ENCODE measurements around the gene RNASEH2B. TPM values are rescaled to one million over a fixed set of nuclear protein-coding genes. Genes with fewer than 3 reads are reported as not detected.

Gene RNASEH2B
- total RNA-seq, 2 donors from 2014 or later = 37.2 to 79.7 TPM

DNA sequence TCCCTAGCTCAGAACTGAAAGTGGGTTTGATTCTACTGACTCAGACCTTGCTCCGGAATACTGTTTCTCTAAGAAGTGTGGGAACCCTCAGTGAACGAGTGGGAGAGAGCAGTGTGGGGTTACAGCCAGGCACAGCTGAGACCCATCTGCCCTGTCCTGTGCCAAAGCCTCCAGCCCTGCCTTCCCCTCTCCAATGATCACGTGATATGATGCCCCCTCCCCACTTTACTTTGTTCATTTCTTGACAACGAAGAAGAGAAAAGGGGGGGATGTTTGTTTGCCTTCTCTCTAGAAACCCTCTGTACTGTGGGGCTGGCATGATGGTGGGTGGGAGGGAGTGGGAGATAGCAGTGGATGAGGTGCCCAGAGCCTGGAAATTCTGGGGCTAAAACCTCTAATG, 96.0 kb downstream of the RNASEH2B start:
- TF ChIP-seq, protein P1, sequence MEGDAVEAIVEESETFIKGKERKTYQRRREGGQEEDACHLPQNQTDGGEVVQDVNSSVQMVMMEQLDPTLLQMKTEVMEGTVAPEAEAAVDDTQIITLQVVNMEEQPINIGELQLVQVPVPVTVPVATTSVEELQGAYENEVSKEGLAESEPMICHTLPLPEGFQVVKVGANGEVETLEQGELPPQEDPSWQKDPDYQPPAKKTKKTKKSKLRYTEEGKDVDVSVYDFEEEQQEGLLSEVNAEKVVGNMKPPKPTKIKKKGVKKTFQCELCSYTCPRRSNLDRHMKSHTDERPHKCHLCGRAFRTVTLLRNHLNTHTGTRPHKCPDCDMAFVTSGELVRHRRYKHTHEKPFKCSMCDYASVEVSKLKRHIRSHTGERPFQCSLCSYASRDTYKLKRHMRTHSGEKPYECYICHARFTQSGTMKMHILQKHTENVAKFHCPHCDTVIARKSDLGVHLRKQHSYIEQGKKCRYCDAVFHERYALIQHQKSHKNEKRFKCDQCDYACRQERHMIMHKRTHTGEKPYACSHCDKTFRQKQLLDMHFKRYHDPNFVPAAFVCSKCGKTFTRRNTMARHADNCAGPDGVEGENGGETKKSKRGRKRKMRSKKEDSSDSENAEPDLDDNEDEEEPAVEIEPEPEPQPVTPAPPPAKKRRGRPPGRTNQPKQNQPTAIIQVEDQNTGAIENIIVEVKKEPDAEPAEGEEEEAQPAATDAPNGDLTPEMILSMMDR (IDR thresholded peaks at IDR 0.05) = no peak
- H3K9me3 ChIP-seq = no peaks in the 10 kb centered on the region
- DNase-seq (ENCODE audit: low spot score) (no peak), ATAC-seq (ENCODE audit: insufficient number of reproducible peaks, low FRiP score, low read depth) (no peak)
- no peaks in the 10 kb centered on the region for H3K27me3 ChIP-seq (replicated peaks; ENCODE audit: insufficient read depth)
- H3K4me1 ChIP-seq (ENCODE audit: control insufficient read depth in 1 of 2, low read depth in 2 of 2) = peaks cover 16 to 27% of the 10 kb centered on the region in 2 donors
- no peaks in the 10 kb centered on the region for H3K36me3 ChIP-seq
- H3K27ac ChIP-seq = peak overlapping the region; percentile 39 to 79
- no peak overlapping the region for H3K4me3 ChIP-seq

Other genes with a start within 250 kb of the RNASEH2B start
- gene DLEU7, start 66.1 kb upstream of the RNASEH2B start, total RNA-seq = under 1 TPM in 1 of 2 donors, not detected in 1; 0.14 TPM
- gene C13orf42, start 201.5 kb downstream of the RNASEH2B start, total RNA-seq = not detected

All from thoracic aorta (tissue), 2 donors.